Hindlimb muscle (tissue), 1 donor: ENCODE data around the gene ZPBP2. TPM values are rescaled to one million over a fixed set of nuclear protein-coding genes. Genes with fewer than 3 reads are reported as not detected.
"Not testable (repeated sequence)": the region's sequence is repeated elsewhere in the genome, so short reads cannot be mapped to it uniquely, and the experiment has no call there.

Experiments
- DNase-seq: peaks from one replicate; pipeline ENCODE4 v3.0.0-alpha.2; 2013
- polyA plus RNA-seq: library from polyadenylated mRNA; unstranded; fragments of 120-200 nt; gene quantifications from one replicate; pipeline ENCODE4 v1.2.1, GENCODE V29; 2013; ENCODE audit not compliant: insufficient read length

Gene ZPBP2
- polyA plus RNA-seq, 1 donor: not detected

DNA sequence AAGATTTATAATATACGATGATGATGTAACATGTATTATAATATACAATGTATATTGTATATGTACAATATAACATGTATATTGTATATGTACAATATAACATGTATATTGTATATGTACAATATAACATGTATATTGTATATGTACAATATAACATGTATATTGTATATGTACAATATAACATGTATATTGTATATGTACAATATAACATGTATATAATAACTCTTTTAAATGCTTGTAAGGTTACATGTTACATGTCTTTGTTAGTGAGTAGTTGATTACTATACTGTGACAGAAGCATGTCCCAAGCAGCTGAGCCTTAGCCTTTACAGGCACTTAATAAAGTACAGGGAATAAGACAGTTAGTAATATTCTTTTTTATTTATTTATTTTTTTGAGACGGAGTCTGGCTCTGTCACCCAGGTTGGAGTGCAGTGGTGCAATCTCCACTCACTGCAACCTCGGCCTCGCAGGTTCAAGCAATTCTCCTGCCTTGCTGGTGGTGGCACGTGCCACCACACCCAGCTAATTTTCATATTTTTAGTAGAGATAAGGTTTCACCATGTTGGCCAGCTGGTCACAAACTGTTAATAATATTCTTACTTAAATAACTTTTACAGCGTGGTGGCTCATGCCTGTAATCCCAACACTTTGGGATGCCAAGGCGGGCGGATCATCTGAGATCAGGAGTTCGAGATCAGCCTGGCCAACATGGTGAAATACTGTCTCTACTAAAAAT is 11.9 kb upstream of the ZPBP2 start:
- not testable (repeated sequence) for DNase-seq

DNA sequence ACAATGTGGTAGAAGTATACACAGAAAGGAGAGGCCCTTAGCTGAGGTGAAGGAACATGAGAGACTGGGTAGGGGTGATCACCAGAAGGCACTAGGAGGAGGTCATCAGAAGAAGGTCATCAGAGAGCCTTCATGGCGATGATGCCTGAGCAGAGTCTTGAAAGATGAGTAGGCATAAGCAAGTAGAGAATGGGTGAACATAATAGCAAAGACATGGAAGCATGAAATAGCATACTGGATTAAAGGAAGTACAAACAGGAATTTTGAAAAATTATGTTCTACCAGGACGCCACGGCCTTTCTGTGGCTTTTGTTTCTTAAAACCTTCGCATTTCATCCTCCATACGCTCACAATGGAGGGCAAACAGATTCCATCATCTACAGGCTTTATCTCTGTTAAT is 6.8 kb upstream of the ZPBP2 start:
- no peak for DNase-seq

DNA sequence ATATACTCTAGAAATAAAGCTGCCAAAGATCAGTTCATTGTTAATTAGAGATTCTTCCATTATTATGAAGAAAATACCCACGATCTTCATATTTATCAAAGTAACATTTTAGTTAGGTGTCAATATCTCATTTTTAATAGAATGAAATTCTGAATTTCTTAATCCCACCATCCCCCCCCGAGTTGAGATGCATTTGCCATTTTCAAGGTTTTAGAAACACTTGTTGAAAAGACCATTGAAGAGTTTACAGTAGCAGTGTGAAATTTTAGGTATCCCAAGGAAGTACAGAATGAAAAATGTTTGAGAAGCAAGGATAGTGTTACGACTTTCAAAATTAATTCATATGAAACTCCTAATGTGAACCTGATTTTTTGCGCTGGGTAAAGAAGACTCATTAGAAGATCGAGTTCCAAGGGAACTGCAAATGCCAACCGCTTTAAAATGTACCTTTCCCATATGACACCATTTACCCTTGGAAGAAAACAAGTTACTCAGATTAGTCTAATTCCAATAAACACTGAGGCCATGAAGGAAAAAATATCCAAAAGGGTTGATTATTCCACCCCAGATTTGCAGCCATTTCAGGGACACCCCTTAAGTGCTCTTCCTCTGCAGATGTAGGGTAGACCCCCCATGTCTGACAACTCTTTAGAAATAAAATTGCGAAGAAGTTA is 4.6 kb upstream of the ZPBP2 start:
- DNase-seq: no peak

DNA sequence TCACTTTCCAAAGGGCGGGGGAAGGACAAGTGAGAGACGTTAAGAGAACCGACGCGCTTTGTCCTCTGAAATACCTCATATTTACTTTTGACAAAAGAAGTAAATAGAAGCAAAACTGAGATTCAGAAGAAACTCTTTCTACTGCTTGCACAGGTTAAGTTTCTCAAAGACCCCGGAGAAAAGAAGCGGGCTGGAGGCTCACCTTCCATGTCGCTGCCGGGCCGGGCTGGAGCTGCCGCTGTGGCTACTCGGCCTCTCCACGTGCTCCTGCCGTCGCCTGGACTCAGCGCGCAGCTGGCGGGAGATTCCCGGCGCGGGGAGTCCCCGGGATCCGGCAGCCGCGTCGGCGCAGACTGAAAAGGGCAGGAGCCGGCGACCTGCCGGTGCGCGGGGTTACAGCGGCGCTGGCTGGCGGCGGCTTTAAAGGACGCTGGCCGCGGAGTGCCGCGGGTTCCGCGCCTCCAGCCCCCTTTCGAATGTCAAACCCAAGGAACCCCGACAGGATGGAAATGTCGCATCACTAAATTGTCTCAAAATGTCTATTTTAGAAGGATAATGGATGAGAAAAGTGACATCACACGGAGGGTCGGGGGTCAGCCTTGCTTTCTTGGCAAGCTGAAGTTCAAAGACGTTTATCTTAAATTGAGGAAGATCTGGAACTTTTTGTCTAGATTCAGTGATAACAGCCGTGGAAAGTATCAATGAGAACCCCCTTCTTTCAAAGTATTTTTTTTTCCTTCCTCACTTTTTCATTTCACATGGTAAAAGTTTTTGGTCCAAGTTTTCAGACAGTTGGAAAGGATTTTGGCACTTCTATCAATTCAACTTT is 3.9 kb upstream of the ZPBP2 start, which contains the start of gene IKZF3:
Gene IKZF3, minus strand, starts transcription at position 395 of the 829 bp plus-strand sequence. Its CDS starts 186 bp downstream, at position 209.
- peak; percentile 55 for DNase-seq

DNA sequence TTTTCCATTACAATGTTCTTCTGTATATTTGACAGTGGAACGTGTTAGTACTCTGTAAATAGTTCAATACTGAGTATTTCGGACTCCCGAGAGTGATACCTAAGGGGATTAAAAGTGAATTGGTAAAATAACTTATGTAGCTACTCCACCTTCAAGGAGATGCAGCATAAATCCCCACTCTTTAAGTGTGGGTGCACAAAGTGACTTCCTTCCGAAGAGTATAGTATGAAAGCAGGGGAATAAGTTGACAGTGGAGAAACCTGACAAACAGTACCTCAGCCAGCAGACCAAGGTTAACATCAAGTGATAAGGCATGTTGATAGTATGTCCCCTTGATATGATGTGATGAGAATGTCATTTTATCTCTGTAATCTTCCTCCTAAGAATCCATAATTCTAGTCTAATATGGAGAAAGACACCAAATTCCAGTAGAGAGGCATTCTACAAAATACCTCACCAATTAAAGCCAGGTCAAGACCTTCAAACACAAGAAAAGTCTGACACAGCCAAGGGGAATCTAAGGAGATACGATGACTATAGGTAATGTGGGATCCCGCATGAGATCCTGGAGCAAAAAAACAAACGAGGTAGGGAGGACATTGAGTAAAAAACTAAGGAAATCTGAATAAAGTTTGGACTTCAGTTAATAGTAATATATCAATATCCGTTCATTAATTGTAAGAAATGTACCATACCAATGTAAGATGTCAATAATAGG is 1.8 kb upstream of the ZPBP2 start:
- DNase-seq: no peak

DNA sequence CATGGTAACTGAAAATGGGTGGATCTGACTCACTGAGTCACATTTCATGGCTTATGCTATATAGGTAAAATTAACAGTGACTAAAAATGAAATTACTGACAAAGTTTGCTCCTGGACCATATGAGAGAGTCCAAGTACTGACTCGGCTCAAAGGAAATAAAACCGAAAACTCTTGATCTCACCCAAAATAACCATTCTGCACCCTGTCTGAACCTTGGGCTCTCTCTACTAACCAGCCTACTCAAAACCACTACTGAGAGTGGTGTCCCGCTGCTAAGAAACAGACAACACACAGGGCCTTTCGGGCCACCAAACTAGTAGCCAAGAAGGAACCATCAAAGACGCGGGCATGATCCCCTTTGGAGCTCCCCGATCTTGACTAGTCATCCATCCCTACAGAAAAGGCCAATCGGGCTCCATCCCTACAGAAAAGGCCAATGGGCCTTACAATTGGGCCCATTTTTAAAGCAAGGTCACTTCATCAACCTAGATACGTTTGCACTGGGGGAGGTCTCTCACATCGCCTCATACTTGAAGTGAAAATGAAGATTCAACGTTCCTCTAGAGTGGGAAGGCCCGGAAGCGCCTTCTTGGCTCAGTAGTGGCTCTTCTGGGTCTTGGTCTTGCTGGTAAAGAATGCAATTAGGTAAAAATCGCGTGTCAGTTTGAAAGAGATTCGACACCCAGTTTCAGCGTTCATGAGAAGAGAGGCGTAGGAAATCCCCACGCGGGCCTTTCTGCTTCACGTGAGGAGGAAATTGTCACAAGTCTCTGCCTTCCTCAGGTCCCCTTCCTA is 720 bp upstream of the ZPBP2 start:
- DNase-seq: no peak

DNA sequence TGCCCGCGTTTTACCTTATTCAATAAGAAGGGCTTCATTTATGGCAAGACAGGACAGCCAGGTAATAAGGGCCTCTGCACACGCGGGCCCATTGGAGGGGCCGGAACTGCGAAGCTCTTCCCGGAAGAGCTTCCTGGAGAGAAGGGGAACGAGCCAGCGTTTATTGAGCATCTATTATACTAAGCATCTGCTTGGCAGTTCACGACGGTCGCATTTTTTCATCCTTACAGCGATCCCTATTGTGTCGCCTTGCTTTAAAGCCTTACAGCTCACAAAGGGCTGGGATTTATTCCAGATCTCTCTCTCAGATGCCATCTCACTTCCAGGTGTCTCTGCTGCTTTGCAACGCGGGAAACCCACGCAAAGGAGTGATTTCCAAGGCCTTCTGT is 546 bp downstream of the ZPBP2 start:
- DNase-seq: no peak

DNA sequence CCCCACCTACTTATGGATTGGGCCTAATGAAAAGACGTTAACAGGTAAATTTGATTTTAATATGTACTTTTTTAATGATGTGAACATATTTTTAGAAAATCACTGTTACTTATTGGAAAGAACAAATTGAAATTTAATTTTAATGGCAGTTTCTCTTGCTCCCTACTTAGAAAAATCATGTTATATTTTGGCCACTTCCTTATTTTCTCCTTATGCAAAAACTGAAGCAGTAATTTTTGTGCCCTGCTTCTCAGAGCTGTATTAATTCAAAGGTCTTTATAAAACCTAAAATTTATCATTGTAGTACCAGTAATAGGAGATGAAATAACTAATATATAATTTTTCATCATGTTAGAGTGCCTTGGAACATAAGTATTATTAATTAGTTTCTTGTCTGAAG is 2.8 kb downstream of the ZPBP2 start:
- DNase-seq: no peak

DNA sequence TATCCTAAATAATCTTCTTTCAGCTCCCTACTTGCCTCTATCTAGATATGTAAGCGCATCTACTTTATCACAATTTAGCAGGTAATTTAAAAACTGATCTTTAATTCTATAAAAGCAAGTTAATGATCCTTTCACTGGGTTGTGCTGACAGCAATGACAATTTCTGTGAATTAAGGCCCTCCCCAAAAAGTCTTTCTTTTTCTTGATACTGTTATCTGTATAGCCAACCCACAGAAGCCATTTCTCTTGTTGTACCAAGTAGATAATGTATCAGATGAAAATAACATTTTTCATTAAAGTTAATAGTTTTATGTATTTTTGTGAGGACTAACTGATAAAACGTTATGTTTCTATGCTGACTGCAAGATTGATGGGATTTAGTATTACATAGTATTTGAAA is 3.8 kb downstream of the ZPBP2 start:
- no peak for DNase-seq

DNA sequence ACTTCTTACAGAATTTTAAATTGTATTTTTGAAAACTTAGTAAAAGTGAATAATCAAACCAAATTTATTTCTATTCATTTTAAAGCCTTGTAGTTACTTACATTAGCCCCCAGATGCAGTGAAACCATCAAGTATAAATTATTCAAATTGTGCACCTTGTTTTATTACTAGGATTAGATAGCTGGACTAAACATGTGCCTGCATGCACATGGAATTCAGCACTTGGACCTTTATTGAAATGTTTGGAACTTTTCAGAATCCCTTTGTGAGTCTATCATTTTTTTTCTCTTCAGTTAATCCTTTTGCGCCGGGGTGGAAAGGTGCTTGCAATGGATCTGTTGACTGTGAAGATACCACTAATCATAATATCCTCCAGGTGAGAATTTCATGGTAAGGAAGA is 4.7 kb downstream of the ZPBP2 start:
- DNase-seq: no peak

DNA sequence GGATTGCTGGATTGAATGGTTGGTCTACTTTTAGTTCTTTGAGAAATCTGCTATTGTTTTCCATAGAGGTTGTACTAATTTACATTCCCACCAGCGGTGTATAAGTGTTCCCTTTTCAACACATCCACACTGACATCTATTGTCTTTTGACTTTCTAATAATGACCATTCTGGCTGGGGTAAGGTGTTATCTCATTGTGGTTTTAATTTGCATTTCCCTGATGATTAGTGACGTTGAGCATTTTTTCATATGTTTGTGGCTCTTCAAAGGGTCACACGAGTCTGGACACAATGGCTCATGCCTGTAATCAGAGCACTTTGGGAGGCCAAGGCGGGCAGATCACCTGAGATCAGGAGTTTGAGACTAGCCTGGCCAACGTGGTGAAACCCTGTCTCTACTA is 18.1 kb downstream of the ZPBP2 start:
- not testable (repeated sequence) for DNase-seq

DNA sequence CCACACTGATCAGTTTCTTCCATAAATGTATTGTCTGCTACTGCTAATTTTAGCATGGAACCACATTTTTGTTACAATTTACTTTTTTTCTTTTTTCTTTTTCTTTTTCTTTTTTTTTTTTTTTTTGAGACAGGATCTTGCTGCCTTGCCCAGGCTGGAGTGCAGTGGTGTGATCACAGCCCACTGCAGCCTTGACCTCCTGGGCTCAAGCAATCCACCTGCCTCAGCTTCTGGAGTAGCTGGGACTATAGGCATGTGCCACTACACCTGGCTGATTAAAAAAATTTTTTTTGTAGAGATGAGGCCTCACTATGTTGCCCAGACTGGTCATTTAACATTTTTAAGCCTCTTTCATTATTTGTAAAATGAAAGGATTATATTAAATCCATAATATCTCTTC is 19.1 kb downstream of the ZPBP2 start:
- DNase-seq: no peak

DNA sequence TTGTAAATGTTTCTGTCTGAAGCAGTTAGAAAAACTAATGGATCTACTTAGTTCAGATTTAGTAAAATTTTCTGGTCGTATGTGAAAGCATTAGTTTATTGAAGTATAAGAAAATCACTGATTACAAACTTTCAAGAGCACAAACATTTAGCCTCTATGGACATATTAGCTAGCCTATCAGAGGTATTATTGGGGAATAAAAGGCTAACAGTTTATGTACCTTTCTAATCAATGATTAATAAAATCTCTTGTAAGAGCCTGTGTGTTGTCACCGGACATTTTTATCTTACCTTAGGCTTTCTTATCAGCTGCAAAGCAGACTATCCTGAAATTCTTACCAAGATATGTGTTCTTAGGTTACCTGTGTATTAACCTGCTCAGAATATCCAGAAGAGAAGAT is 21.2 kb downstream of the ZPBP2 start:
- no peak for DNase-seq

DNA sequence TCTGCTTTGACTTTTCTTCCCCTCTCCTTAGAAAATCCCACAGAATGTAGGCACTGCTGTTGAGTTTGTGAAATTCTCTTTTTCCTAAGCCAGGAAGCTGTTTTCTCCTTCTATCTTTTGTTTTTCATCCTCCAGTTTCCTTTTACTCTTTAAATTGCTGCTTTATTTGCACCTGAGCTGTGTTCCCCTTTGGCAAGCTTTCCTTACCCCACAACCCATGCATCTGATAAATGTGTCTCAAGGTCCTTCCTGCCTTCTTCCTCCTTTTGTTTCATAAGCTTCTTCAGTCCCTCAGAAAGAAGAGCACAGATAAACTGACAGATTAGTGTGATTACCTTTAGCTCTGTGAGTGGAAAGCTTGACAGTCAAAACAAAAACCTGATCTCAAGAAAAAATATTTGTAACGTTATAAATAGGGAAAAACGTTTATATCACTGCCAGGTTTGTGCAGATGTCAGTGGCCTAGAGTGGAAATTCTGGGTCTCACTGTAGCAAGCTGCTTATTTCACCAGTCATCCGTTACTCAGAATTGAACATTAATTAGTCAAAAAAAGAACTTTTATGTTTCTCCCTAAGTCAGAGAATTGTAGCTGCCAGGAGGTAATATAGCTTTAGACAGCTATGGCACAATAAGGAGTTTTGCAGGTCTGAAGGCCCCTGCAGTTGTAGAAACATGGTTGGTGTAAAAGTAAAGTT is 26.8 kb downstream of the ZPBP2 start:
- DNase-seq: no peak

DNA sequence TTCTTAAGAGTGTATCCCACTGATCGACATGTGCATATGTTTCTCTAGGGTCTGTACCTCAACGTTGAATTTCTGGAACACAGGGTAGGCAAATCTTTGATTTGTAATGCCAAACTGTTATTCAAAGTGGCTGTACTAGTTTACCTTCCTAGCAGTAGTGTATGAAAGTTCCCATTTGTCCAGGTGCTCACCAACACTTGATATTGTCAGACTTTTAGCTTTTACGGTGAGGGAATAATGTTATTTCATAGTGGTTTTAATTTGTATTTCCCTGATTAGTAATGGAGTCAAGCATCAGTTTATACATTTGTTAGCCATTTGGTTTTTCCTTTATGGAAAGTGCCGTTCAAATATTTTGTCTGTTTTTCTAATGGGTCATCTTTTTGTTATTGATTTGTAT is 30.1 kb downstream of the ZPBP2 start:
- DNase-seq: no peak

DNA sequence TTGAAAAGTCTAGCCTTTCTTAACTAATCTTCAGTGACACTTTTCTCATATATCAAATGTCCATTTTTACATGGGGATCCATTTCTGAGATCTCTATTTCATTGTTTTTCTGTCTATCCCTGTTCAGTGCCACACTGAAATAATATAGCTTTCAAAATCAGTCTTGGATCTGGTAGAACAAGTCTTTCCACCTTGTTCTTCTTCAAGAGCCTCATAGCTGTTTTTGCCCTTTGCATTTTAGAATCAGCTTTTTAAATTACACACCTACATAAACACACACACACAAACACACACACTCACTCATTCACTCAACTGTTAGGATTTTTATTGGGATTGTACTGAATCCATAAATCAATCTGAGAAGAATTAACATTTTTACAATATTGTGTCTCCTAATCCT is 31.2 kb downstream of the ZPBP2 start:
- no peak for DNase-seq

DNA sequence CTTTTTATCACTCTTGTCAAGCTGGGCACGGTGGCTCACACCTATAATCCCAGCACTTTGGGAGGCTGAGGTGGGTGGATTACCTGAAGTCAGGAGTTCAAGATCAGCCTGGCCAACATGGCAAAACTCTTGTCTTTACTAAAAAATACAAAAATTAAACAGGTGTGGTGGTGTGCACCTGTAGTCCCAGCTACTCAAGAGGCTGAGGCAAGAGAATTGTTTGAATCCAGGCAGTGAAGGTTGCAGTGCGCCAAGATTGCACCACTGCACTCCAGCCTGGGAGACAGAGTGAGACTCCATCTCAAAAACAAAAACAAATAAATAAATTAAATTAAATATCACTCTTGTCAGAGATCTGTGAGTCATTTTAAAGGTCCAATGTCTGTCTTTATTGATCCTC is 34.0 kb downstream of the ZPBP2 start:
- not testable (repeated sequence) for DNase-seq

DNA sequence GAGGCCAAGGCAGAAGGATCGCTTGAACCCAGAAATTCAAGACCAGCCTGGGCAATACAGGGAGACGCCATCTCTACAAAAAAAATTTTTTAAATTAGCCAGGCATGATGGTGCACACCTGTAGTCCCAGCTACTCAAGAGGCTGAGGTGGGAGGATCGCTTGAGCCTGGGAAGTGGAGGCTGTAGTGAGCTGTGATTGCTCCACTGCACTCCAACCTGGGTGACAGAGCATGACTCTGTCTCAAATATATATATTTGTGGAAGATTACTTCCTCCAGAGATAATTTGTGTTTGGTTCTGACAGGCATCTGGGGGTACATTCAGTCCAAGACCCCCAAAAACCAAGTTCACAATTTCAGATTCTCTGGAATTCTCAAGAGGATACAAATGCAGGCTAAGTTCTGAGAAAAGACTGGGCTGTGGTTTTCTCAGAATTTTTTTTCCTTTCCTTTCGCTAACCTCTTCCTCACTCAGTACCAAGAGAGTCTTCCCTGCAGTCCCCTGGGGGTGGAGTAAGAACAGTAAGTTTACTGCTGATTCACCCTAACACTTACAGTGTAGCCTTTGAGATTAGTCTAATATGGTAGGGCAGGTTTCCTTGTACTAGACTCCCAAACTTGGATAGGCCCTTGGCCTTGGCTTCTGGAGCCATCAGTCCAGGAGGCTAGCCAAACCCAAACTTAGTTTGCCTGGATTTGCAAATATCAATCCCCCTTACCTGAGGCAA is 35.3 kb downstream of the ZPBP2 start:
- DNase-seq: no peak

DNA sequence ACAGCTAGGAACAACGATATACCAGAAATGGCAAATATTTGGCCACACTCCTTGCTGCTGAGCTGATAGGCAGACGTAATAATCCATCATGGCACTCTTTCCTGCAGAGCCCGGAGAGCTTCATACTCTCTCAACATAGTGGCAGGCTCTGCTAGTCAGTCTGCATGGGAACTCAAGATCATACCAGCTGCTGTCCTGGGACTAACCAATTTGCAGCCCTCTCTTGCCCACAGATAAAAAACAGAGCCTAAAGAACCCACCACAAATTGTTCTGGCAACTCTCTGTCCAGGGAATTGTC is 36.9 kb downstream of the ZPBP2 start:
- no peak for DNase-seq

DNA sequence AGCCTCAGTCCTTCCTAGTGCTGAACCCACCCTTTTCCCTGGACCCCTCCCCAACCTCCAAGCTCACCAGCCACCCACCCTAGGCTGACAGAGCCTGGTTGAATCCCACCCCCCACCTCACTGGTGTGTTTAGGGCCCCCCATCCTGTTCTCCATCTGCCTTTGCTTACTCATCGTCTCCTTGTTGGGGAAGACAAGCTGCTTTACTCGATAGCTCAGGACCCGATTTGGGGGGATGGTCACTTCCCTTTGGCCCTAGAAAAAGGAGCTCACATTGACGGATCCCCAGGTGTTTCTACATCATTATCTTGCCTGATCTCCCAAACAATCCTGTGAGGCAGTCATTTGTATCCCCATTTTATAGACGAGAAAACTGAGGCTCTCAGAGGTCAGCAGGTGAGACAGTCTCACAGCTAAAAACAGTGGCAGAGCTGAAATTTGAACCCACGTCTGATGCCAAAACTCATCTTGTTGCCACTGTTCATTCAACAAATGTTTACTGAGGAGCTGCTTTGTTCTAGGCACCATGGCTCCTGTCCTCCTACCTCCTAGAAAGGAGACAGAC is 40.9 kb downstream of the ZPBP2 start:
- DNase-seq: no peak
